GM18868 (cell line): ENCODE data around the gene PGAM4.
"Not testable (repeated sequence)": the region's sequence is repeated elsewhere in the genome, so short reads cannot be mapped to it uniquely, and the experiment has no call there.

Experiments
- ATAC-seq: cut with Tn5 transposase; IDR thresholded peaks from one replicate; pipeline ENCODE4 v1.9.1; 2021; ENCODE audit warnings: mild to moderate bottlenecking, moderate library complexity; ENCODE audit not compliant: unreplicated experiment

PGAM4 gene

GRCh38 chrX:77969538-77969937 is at the start of gene PGAM4:
TSS of gene PGAM4 (minus strand) at chrX:77969638. CDS start at chrX:77969638, 0 bp downstream.
- no peak for ATAC-seq

- ATAC-seq: no peak
Observed at GRCh38 chrX:78011846-78012245, 42.4 kb upstream of the PGAM4 start.

DNA sequence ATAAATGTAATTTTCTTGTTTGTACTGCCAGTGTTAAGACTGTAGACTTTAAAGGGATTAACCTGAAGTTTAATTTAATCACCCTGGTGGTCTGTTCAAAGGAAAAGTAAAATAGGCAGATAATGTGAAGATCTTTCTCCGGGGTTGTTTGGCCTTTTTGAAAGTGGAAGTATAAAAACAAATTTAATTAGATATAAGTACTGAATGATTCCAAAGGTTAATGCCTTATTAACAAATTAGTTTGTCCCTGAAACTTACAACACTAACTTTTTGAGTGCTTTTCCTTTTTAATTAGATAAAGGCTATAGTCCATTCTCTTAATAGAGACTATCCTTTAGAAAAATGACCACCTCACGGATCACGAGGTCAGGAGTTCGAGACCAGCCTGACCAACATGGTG is 10.4 kb upstream of the PGAM4 start:
- ATAC-seq: no peak

DNA sequence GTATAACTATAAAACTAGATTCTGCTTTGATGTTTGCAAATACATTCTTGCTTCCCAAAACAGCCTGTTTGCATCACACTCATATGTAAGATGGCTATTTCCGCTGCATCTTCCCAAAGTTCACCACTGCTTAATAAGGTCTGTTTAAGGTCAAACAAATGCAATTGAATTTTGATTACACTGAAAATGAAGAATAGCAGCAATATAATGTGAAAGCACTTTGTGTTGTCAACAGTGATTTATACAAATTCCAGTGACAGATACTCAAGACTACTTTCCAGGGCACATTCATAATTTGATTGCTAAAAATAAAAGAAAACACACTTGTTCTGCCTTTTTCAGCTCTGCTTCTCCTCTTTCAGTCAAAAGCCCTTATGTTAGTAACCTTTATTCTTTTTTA is 8.1 kb upstream of the PGAM4 start:
- ATAC-seq: no peak

DNA sequence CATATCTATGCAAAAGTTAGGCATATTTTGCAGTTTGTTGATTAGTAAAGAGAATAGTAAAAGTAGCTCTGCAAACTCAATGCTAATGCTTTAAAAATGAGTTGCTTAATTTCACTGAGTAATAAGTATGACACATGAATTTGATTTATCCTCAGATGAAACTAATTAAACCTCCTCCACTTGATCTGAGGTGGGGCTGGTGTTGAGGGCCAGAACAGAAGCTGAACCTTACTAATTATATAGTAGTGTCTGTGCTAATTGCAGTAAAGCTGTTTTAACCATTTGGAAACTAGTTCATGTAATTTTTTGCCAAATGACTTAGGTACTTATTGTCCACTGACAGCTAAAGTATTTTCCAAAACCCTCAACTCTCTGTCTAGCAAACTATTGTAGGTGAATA is 7.7 kb upstream of the PGAM4 start:
- ATAC-seq: no peak

DNA sequence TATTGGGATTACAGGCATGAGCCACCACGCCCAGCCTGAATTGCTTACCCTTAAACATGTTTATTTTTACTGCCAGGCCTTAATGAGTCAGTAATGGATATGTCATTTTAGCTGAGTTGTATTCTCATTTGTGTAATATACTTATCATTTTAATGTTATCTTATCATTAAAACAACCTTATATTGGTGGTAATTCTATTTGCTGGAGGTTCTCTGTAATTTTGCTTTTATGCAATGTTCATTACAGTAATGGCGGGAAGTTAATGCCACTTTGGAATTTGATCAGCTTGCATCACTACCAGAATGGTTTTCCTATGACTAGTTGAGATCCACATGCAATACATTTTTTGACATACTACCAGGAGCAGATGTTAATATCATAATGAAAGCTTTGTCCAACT is 6.3 kb upstream of the PGAM4 start:
- no peak for ATAC-seq

GRCh38 chrX:77967631-77968030 is 1.8 kb downstream of the PGAM4 start:
- ATAC-seq: no peak

DNA sequence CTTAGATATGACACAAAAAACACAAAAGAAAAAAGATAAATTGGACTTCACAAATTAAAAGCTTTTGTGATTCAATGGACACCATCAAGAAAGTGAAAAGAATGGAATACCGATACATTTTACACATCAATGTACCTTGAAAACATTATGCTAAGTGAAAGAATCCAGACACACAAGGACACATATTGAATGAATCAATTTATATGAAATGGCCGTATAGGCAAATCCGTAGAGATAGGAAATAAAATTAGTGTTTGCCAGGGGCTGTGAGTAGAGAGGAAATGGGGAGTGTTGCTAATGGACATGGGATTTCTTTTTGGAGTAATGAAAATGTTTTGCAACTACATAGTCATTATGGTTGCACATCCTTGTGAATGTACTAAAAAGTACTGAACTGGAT is 3.1 kb downstream of the PGAM4 start:
- no peak for ATAC-seq

DNA sequence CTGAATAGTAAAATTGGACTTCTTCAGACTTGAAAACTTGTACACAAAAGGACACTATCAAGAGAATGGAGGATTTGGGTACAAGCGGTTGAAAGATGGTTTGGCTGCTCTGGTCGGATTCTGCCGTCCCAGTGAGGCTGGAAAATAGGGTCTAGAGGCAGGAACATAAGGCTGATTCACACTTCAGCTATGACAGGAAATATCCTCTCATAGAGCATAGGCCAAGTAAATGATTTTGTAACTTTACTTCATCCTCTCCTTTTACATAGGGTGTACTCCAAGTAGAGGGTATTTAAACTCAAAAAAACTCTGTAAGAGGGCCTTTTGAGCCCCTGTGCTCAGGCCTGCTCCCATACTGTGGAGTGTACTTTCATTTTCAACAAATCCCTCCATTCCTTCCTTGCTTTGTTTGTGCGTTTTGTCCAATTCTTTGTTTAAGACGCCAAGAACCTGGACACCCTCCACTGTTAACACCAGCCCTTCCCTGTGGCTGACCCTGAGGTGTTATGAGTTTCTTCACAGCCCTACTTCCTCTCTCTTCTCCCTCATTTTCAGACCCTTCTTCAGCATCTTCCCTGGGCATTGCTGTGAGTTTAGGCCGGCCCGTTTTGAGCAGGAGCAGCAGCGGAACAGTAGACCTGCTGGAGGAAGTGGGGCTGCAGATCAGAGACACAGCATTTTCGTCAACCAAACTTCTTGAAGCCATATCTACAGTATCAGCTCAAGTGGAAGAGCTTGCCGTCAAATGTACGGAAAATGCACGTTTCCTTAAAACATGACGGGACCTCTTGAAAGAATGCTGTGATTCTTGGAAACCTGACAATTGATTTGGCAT is 7.2 kb downstream of the PGAM4 start:
- no peak for ATAC-seq

DNA sequence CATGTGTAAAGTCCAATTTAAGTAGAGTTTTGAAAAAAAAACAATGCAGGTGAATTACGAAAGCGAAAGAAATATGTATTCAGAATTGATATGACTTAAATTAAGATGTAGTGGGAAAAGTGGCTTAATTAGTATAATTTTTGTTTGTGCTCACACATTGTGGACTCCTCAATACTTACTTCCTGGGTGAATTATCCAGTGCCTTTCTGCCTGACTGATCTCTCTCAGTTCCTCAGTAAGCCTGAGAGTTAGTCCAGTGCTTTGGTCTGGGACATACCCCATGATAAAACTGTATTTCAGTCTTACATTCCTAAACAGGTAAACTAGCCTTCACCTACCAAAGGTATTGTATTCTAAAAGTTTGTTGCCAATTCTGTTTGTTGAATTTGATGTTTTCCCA is 8.4 kb downstream of the PGAM4 start:
- no peak for ATAC-seq

- no peak for ATAC-seq
Observed at GRCh38 chrX:77960567-77960966, 8.9 kb downstream of the PGAM4 start.

GRCh38 chrX:77953708-77954107 is 15.7 kb downstream of the PGAM4 start:
- ATAC-seq: no peak

GRCh38 chrX:77953302-77953701 is 16.1 kb downstream of the PGAM4 start:
- no peak for ATAC-seq

GRCh38 chrX:77952173-77952572 is 17.3 kb downstream of the PGAM4 start:
- ATAC-seq: no peak

DNA sequence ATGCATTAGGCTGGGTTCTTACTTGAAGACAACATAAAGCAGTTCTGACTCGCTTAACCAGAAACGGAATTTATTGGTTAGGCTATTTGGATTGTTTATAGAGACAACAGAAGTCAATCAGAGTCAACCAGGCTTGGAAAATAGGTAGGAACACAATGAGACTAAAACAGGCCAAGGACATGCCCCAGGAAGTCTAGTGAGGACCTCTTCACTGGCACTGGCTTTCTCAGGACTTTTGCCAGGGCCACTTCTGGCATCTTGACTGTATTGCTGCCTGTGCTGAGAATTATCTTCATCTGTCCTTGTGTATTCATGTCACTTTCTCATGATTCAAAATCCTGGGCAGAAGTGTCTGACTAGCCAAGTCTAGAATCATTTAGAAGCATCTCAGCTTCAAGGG is 19.6 kb downstream of the PGAM4 start:
- no peak for ATAC-seq

DNA sequence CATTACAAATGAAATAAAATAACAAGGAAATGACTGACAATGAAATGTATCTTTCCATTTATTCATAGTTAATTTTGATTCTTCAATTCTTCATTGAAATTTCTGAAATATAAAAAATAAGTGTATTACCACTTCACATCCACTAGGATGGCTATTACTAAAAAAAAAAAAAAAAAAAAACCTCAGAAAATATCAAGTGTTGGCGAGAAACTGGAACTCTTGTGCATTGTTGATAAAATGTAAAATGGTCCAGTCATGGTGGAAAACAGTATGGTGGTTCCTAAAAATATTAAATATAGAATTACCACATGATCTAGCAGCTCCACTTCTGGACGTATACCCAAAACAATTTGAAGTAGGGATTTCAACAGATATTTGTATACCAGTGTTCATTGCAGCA is 22.9 kb downstream of the PGAM4 start:
- no peak for ATAC-seq

GRCh38 chrX:77945910-77946545 is 23.4 kb downstream of the PGAM4 start:
- no peak for ATAC-seq

DNA sequence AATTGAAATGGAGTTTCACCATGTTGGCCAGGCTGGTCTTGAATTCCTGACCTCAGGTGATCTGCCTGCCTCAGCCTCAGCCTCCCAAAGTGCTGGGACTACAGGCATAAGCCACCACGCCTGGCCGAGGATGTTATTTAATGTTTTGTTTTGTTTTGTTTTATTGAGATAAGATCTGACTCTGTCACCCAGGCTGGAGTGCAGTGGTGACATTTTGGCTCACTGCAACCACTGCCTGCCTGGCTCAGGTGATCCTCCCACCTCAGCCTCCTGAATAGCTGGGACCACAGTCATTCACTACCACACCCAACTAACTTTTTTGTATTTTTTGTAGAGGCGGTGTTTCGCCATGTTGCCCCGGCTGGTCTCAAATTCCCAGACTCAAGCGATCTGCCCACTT is 24.4 kb downstream of the PGAM4 start:
- ATAC-seq: not testable (repeated sequence)

GRCh38 chrX:77938083-77938680 is 31.3 kb downstream of the PGAM4 start:
- ATAC-seq: no peak

- ATAC-seq: no peak
Observed at GRCh38 chrX:77937291-77937690, 32.1 kb downstream of the PGAM4 start.

- ATAC-seq: no peak
Observed at GRCh38 chrX:77936299-77936698, 33.1 kb downstream of the PGAM4 start.

DNA sequence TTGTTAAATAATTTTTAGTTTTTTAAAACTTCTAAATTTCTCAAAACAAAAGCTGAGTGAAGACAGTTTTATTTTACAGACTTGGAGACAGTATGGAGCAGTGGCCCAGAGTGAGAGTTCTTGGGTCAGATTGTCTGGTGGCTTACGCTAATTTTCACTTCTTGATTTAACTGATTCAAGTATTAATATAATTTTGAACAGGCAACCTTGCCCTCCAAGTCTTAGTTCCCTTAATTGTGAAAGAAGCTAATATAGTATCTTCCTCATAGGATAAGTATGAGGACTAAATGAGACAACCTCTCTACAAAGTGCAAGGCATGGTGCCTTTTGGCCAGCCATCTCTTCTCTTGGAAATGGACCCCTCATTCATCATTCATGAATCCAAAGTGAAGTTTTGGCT is 33.6 kb downstream of the PGAM4 start:
- no peak for ATAC-seq
